Measurements from ENCODE around the gene TMEM132C.

DNA sequence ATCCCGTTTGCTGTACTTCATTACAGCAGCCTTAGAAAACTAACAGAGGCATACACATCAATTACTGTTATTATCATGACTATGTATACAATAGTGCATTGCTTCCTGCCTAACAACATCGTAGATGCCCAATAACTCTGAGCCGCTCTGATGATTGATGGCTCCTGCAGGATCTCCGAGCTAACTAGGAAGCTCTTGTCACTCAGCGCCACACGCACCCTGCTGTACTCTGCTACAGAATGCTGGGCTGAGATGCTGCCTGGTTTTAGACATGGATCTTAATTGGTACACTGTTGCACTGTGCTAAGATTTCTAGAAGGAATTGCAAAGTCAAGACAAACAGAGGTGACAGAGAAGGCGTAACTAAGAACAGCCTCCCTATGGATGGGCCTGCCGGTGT lies 387.5 kb downstream of the TMEM132C start:
- no peak for TF ChIP-seq EZH2phosphoT487 (conservative IDR thresholded peaks at IDR 0.05; ENCODE audit: low read length)
- TF ChIP-seq, protein P1, sequence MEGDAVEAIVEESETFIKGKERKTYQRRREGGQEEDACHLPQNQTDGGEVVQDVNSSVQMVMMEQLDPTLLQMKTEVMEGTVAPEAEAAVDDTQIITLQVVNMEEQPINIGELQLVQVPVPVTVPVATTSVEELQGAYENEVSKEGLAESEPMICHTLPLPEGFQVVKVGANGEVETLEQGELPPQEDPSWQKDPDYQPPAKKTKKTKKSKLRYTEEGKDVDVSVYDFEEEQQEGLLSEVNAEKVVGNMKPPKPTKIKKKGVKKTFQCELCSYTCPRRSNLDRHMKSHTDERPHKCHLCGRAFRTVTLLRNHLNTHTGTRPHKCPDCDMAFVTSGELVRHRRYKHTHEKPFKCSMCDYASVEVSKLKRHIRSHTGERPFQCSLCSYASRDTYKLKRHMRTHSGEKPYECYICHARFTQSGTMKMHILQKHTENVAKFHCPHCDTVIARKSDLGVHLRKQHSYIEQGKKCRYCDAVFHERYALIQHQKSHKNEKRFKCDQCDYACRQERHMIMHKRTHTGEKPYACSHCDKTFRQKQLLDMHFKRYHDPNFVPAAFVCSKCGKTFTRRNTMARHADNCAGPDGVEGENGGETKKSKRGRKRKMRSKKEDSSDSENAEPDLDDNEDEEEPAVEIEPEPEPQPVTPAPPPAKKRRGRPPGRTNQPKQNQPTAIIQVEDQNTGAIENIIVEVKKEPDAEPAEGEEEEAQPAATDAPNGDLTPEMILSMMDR (IDR thresholded peaks at IDR 0.05; ENCODE audit: insufficient read depth, low read length, poor library complexity, severe bottlenecking), result no peak
